Measurements from ENCODE around the gene DACT1. TPM values are rescaled to one million over a fixed set of nuclear protein-coding genes. Genes with fewer than 3 reads are reported as not detected.

Gene DACT1
- total and polyA plus RNA-seq, 7 donors, result 1.8 to 21.2 (median 5.9) TPM

GRCh38 chr14:58693048-58693447 lies 55.3 kb downstream of the DACT1 start:
- no peaks in the 10 kb centered on the region for H3K9me3 ChIP-seq
- 70 to 80% methylated on average over 4 of the region's 4 CpGs for WGBS, 2 donors
- H3K36me3 ChIP-seq, result no peaks in the 10 kb centered on the region
- H3K4me3 ChIP-seq, result no peak overlapping the region
- TF ChIP-seq POLR2A (IDR thresholded peaks at IDR 0.05), result no peak
- TF ChIP-seq EP300 (IDR thresholded peaks at IDR 0.05), result no peak
- no peak for TF ChIP-seq CTCF (IDR thresholded peaks at IDR 0.05)
- TF ChIP-seq POLR2AphosphoS5 (IDR thresholded peaks at IDR 0.05), result no peak
- H3K27me3 ChIP-seq, result no peaks in the 10 kb centered on the region
- intact Hi-C loops (cut with DNase I), result no loop called here
- peaks cover 0 to 8% (median 6%) of the 10 kb centered on the region in 4 donors for H3K4me1 ChIP-seq
- DNase-seq, result no peak
- no peak overlapping the region for H3K27ac ChIP-seq

- intact Hi-C loops (cut with DNase I), result no loop called here
- Histone ChIP-seq H3K4me1 (peaks cover 0 to 7% (median 6%) of the 10 kb centered on the region in 4 donors), H3K27me3 (no peaks in the 10 kb centered on the region), H3K9me3 (no peaks in the 10 kb centered on the region), H3K36me3 (no peaks in the 10 kb centered on the region), H3K4me3 (no peak overlapping the region), H3K27ac (no peak overlapping the region)
- TF ChIP-seq EP300 (IDR thresholded peaks at IDR 0.05) (no peak), CTCF (IDR thresholded peaks at IDR 0.05) (no peak), POLR2AphosphoS5 (IDR thresholded peaks at IDR 0.05) (no peak), POLR2A (IDR thresholded peaks at IDR 0.05) (no peak)
- DNase-seq, result no peak
- 95 to 96% methylated on average over 1 of the region's 1 CpG for WGBS, 2 donors
Measured at GRCh38 chr14:58695514-58695913, 57.8 kb downstream of the DACT1 start.

- Histone ChIP-seq H3K9me3 (no peaks in the 10 kb centered on the region), H3K27ac (no peak overlapping the region), H3K4me1 (no peaks in the 10 kb centered on the region), H3K4me3 (no peak overlapping the region), H3K36me3 (no peaks in the 10 kb centered on the region), H3K27me3 (no peaks in the 10 kb centered on the region)
- no peak for TF ChIP-seq EP300 (IDR thresholded peaks at IDR 0.05)
- intact Hi-C loops (cut with DNase I), result no loop called here
- DNase-seq, result no peak
- WGBS, 2 donors, result 94 to 95% methylated on average over 2 of the region's 2 CpGs
Measured at GRCh38 chr14:58697266-58697929, 59.6 kb downstream of the DACT1 start.

Other genes starting within 250 kb of the DACT1 start
- not detected for gene TOMM20L, start 242.0 kb upstream of the DACT1 start, total RNA-seq
- under 1 TPM in 1 of 3 donors, not detected in 2; 0.25 TPM for gene TOMM20L, start 242.0 kb upstream of the DACT1 start, polyA plus RNA-seq
- gene TIMM9, start 210.4 kb upstream of the DACT1 start, total RNA-seq, result 100 to 1,000 TPM in 1 of 4 donors, 10 to 100 TPM in 3; 70.3 to 130 (median 83.6) TPM
- 10 to 100 TPM; 36.3 to 51.6 (median 39.0) TPM for gene TIMM9, start 210.4 kb upstream of the DACT1 start, polyA plus RNA-seq
- gene KIAA0586, start 210.2 kb upstream of the DACT1 start, total RNA-seq, result 10 to 100 TPM; 12.8 to 20.2 (median 16.0) TPM
- gene KIAA0586, start 210.2 kb upstream of the DACT1 start, polyA plus RNA-seq, result 1 to 10 TPM; 2.5 to 6.8 (median 4.2) TPM